22Rv1 (cell line): ENCODE results near the gene FAM83E.

Source experiments
- CTCF ChIP-seq: fragments of 450-650 bp; IDR thresholded peaks from 2 replicates; pipeline ENCODE4 v1.5.1; 2017; ENCODE audit warnings: mild to moderate bottlenecking
- ZFX ChIP-seq: fragments of 450-650 bp; IDR thresholded peaks from 2 replicates; pipeline ENCODE4 v1.6.1; 2017; ENCODE audit warnings: antibody characterized with exemption, borderline replicate concordance

- TF ChIP-seq CTCF (no peak), ZFX (no peak)
Measured at GRCh38 chr19:48654299-48655059, 39.6 kb upstream of the FAM83E start.
